Brain microvascular endothelial cell (primary cell): Measurements from ENCODE around the gene VEGFA.

Experiments used
- DNase-seq: peaks from one replicate; pipeline ENCODE4 v3.0.0-alpha.2; 2020
- H3K27ac ChIP-seq: fragments of 250-450 bp; sonication (Bioruptor Pico); 2 replicates; pipeline ENCODE4 v1.5.1; 2020; ENCODE audit warnings: mild to moderate bottlenecking, moderate library complexity
- H3K27me3 ChIP-seq: fragments of 250-450 bp; sonication (Bioruptor Pico); replicated peaks from 2 replicates; pipeline ENCODE4 v1.5.1; 2020; ENCODE audit warnings: mild to moderate bottlenecking
- H3K36me3 ChIP-seq: fragments of 250-450 bp; sonication (Bioruptor Pico); replicated peaks from 2 replicates; pipeline ENCODE4 v1.5.1; 2020; ENCODE audit warnings: mild to moderate bottlenecking
- H3K4me3 ChIP-seq: 2 replicates; pipeline ENCODE4 v1.5.1; 2011; ENCODE audit warnings: low read depth, mild to moderate bottlenecking, control low read depth, low read length, moderate library complexity
- CTCF ChIP-seq: IDR thresholded peaks from 2 replicates; pipeline ENCODE4 v1.5.1; 2011; ENCODE audit warnings: low read depth, mild to moderate bottlenecking, moderate library complexity, low read length, control low read depth, inconsistent platforms; ENCODE audit errors: missing control alignments
- in situ Hi-C: cut with HindIII; loops from 2 replicates; pipeline ENCODE4 v1.10.0; 2017; ENCODE audit warnings: low sequenced_read_pairs, low pct_ligation_motif_present

VEGFA gene

GRCh38 chr6:43801495-43802181 is 31.6 kb downstream of the VEGFA start:
- no peaks in the 10 kb centered on the region for H3K36me3 ChIP-seq
- DNase-seq: no peak
- TF ChIP-seq CTCF: no peak
- H3K27me3 ChIP-seq: no peaks in the 10 kb centered on the region
- in situ Hi-C loops: no loop called here
- H3K27ac ChIP-seq: no peak overlapping the region
- H3K4me3 ChIP-seq: no peak overlapping the region

GRCh38 chr6:43803055-43803782 is 33.2 kb downstream of the VEGFA start:
- no peak for TF ChIP-seq CTCF
- no peak for DNase-seq
- Histone ChIP-seq H3K27ac (no peak overlapping the region), H3K27me3 (no peaks in the 10 kb centered on the region), H3K36me3 (no peaks in the 10 kb centered on the region), H3K4me3 (no peak overlapping the region)
- in situ Hi-C loops: no loop called here

- H3K27ac ChIP-seq: no peak overlapping the region
- in situ Hi-C loops: no loop called here
- no peak overlapping the region for H3K4me3 ChIP-seq
- no peak for TF ChIP-seq CTCF
- H3K27me3 ChIP-seq: no peaks in the 10 kb centered on the region
- DNase-seq: no peak
- H3K36me3 ChIP-seq: no peaks in the 10 kb centered on the region
Observed at GRCh38 chr6:43803783-43804549, 34.0 kb downstream of the VEGFA start.

GRCh38 chr6:43804550-43805223 is 34.7 kb downstream of the VEGFA start:
- no peak for TF ChIP-seq CTCF
- no peaks in the 10 kb centered on the region for H3K27me3 ChIP-seq
- in situ Hi-C loops: no loop called here
- H3K27ac ChIP-seq: no peak overlapping the region
- H3K4me3 ChIP-seq: no peak overlapping the region
- no peak for DNase-seq
- H3K36me3 ChIP-seq: no peaks in the 10 kb centered on the region

- Histone ChIP-seq H3K36me3 (no peaks in the 10 kb centered on the region), H3K27me3 (no peaks in the 10 kb centered on the region), H3K4me3 (no peak overlapping the region), H3K27ac (no peak overlapping the region)
- DNase-seq: no peak
- TF ChIP-seq CTCF: no peak
- in situ Hi-C loops: no loop called here
Observed at GRCh38 chr6:43805699-43806042, 35.7 kb downstream of the VEGFA start.
